Occipital lobe (tissue), 2 donors: ENCODE measurements around the gene DQX1. TPM values are rescaled to one million over a fixed set of nuclear protein-coding genes. Genes with fewer than 3 reads are reported as not detected.
"Not testable (repeated sequence)": the region's sequence is repeated elsewhere in the genome, so short reads cannot be mapped to it uniquely, and the experiment has no call there.

Experiments used
- DNase-seq: peaks from one replicate; lab custom pipeline; 2025; lab: John Stamatoyannopoulos, UW
- total RNA-seq: library from RNA; depleted of rRNA; stranded (reverse); fragments of >200 nt; gene quantifications from one replicate; pipeline ENCODE4 v1.2.3, GENCODE V29; 2014

Gene DQX1
- total RNA-seq, 1 donor from 2014 or later: not detected

DNA sequence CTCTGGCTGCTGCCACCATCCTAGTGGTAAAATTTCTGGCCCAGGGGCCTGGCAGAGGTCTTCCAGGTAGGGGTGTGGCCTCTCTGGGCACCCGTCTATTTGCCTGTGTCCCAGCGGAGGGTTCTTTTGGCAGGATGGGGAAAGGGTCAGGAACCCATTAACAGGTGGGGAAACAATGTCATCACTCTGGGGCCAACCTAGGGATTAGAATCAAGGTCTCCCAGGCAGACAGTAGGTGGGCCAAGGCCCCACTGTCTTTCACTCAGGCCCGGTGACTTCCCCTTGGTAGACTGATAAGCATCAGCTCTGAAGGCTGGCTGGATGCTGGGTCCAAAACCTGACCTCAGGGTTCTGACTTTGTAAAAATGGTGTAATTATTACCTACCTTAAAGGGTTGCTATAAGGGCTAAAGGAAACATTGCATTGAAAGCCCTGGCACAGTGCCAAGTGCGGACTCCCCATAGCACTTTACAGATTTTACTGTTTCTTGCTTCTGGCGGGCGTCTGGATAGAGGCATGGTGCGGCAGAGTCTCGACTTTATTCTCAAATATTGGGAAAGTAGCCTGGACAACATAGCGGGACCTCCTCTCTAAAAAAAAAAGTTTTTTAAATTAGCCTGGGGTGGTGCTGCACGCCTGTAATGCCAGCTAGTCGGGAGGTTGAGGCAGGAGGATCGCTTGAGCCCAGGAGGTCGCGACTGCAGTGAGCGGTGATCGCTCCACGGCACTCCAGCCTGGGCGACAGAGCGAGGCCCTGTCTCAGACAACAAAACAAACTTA lies 28.8 kb downstream of the DQX1 start:
- DNase-seq: no peak

DNA sequence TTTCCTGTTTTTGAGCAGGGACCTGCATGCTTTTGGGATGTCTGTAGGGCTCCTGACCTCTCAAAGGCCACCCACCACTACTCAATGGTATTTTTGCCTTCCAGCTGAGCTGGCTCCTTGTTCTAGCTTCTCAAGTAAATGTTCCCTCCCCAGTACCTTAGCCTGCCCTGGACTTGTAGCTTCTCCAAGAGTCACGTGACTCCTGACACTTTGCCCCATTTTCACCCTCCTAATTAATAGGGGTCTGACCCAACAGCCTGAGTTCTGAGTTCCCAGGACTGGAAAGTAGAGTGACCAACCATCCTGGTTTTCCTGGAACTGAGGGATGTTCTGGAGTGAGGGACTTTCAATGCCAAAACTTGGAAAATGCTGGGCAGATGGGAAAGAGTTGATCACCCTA lies 30.6 kb downstream of the DQX1 start:
- DNase-seq: no peak

DNA sequence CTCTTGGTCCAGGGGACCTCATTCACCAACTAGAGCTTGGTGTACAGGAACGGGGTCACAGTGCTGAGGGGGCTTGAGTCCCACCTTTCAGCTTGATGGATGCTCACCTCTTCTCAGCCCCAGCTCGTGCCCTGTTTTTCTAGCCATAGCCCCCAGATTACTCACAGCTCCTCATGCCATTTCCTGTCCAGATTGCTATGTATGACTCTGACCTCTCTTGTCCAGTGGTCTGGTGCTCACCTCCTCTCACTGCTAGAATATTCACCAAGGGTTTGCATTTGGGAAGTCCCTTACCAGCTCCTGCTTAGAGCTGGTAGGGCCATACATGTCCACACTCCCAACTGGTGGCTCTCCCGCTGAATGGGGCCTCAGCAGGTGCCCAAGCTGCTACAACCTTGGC lies 32.5 kb downstream of the DQX1 start:
- DNase-seq: no peak

DNA sequence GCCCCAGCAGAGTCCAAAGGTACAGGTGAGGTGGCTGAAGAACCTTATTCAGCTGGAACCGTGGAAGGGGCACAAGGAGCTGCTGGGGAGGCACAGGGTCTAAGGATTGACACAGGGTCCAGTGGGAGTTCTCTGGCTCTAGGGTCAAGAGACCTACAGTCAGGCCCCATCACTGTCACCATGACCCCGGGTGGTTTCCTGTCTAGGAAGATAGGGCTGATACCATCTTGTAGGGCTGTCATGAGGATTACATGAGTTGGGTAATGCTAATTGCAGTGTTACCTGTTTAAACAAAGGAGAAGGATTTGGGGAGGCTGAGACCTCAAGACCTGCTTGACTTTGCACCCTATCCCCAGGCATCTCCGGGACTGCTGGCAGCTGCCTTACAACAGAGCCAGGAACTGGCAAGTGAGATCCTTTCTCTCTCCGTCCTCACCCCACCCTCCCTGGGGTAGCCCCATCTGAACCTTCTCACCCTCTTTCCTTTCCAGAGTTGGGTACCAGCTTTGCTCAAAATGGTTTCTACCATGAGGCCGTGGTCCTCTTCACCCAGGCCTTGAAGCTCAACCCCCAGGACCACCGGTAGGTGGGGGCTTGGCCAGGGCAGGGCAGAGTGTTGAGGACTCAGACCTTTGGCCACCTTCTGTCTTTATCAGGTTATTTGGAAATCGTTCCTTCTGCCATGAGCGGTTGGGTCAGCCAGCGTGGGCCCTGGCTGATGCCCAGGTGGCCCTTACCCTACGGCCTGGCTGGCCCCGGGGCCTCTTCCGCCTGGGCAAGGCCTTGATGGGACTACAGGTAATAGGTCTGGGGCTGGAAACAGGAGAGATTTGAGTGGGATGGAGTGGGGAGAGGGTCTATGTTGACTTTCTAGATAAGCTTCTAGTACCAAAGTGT lies 34.1 kb downstream of the DQX1 start:
- DNase-seq: no peak

DNA sequence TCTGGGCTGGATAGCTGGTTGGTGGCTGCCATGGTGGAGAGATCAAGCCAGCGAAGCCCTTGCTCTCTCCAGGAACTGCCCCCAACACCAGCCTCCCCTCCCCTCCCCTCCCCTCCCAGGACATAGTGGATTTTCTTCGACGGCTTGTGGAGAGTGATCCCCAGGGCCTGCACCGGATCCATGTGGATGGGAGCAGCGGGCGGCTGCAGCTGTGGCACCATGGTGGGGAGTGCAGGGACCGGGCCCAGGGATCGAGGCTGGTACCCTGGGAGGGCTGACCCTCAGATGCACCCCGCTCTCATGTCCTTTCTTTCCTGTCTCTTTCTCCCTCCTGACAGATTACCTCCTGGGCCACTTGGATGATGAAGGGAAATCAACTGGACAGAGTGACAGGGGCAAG lies 36.1 kb downstream of the DQX1 start:
- DNase-seq: no peak

DNA sequence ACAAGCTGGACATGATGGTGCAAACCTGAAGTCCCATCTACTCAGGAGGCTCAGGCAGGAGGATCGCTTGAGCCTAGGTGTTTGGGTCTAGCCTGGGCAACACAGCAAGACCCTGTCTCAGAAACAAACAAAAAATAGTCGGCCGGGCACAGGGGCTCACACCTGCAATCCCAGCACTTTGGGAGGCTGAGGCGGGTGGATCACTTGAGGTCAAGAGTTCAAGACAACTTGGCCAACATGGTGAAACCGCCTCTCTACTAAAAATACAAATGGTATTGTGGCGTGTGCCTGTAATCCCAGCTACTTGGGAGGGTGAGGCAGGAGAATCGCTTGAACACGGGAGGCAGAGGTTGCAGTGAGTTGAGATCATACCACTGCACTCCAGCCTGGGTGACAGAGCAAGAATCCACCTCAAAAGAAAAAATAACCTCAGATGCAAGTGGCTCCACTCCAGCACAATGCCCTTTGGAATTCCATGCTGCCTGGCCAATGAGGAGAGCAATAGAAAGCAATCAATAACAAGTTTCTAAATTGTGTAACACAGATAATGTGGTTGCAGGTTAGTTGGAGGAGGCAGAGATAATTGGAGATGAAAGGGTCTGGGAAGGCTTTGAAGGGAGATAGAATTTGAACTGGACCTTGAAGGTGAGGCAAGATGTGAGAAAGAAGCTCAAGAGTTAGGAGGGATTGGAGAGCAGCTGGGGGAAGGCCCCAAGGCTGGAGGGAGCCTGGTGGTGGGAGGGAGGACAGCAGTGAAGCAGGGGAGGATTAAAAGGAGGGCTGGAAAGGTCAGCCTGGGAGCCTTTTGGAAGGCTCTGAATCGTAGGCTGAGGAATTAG lies 37.2 kb downstream of the DQX1 start:
- no peak for DNase-seq

DNA sequence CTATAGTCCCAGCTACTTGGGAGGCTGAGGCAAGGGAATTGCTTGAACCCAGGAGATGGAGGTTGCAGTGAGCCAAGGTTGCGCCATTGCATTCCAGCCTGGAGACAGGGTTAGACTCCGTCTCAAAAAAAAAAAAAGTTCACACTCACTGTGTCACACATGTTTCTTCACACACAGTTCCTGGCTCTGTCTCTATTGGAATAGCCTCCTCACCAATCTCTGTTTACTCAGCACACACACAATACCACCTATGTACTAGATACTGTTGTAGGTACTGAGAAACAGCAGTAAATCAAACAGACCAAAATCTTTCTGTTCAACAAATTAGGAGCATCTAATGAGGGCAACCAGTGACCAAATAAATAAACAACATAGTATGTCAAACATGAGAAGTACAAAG lies 39.9 kb downstream of the DQX1 start:
- DNase-seq: no peak

DNA sequence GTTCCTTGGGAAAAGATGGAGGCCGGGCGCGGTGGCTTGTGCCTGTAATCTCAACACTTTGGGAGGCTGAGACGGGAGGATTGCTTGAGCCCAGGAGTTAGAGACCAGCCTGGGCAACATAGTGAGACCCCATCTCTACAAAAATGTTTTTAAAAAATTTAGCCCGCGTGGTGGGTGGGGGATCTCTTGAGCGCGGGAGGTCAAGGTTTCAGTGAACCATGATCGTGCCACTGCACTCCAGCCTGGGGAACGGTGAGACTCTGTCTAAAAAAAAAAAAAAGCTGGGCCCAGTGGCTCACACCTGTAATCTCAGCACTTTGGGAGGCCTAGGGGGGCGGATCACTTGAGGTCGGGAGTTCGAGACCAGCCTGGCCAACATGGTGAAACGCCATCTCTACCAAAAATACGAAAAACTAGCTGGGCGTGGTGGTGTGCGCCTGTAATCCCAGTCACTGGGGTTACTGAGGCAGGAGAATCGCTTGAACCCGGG lies 42.3 kb downstream of the DQX1 start:
- not testable (repeated sequence) for DNase-seq

DNA sequence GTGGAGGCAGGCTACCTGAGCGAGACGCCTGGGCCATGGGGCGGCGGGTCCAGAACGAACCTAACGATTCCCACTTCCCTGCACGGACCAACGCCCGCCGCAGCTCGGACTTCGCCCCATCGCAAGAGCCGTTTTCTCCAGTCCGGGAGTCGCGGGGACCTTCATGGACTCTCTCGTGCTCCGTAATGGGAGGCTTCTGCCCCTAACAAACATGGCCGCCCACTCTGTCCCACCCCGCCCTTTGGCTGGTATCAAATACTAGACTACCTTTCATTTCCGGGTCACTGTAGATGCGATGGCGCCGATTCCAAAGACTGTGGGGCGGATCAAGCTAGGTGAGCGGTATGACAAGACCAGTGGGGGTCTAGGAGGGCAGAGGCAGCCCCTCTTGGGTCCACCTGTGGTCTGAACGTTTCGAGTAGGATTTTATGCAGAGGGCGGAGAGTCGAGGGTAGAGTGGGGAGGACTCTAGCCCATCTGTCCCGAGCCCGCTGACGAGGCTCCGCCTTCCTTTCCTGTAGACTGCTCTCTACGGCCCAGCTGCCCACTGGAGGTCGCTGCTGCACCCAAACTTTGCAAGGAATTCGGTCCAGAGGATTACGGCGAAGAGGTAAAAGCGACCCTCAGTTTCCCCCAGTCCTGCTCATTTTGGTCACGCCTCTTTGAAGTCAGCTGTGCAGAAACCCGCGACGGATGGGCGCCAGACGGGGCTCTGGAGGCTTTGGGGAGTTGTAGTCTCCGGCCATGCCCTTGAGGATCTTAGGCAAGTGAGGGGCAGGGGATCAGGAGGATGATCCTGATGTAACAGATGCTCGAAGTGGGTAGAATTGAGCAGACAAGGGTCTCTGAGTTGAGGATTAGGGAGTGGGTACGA lies 43.0 kb downstream of the DQX1 start, which contains the start of the genes CCDC142 and TTC31:
TSS of gene CCDC142 (minus strand) at position 198 of the 874 bp plus-strand sequence. CDS start at position 37, 161 bp downstream.
TSS of gene TTC31 (plus strand) at position 281 of the 874 bp plus-strand sequence. CDS start at position 296, 15 bp downstream.
- DNase-seq: peak; percentile 92

DNA sequence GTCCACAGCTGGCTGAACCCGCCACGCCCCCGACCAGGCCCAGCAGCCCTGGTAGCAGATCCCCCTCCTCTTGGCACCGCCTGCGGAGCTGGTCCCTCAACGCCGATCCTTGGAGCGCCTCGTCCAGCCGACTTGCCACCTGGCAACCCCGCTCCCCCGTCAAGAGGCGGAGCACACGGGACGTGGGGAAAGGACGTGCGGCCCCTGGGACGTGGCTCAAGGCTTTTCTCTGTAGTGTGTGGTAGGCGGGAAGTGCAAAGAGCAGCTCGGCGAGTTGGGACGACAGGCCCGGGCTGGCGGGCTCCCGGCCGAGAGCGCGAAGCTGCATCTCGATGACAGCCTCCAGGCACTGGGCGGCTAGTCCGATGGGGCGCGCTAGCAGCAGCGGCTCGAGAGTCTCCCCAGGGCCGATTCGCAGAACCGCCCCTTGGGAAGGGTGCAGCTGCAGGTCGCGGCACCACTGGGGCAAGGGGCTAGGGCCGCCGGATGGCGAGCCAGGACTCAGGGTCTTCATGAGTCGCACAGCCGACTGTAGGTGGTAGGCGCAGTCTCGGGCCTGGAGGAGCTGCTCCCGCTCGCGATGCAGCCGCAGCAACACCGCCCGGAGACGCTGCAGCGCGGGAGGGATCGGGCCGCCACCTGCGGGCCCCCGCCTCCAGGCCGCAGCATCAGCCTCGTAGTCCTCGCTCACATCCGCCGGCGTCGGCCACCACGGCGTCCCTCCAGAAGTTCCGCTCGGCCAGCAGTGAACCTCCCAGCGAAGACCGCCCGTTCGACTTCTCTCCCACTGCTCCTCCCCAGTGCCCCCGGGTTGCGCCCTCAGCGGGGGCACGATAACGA lies 43.9 kb downstream of the DQX1 start:
- peak; percentile 81 for DNase-seq

DNA sequence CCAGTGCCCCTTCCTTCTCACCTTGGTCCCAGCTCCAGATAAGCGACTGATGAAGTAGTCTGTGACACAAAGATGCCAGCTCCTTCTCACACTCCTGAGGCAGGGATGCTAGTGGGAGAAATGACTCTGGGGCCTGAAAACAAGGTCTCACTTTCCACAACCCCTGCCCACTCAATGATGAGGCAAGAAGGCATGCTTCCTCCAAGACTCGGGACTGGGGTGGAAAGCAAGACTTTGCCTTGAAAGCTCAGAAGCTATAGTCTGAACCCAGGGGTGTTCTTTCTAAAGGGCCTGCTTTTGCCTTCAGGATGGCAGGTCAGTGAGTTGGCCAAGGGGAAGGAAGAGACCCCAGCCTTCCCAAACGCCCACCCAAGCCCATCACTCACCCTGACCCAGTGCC lies 44.6 kb downstream of the DQX1 start:
- no peak for DNase-seq

DNA sequence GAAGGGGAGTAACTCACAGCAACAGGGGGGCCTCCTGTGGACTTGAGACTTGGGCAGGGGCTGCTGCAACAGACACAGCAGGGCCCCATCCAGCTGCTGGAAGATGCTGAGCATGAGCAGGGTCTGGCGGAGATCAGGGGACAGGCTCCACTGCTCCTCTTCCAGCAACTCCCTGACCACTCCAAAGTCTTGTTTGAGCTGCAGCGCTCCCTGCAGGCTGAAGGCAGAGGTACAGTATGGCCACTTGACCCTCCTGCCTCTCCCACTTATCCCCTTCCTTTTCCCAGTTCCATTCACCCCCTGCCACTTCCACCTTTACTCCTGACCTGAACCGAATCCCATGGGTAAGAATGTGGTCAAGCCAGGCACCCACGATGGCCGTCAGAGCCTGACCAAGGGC lies 51.1 kb downstream of the DQX1 start:
- no peak for DNase-seq

DNA sequence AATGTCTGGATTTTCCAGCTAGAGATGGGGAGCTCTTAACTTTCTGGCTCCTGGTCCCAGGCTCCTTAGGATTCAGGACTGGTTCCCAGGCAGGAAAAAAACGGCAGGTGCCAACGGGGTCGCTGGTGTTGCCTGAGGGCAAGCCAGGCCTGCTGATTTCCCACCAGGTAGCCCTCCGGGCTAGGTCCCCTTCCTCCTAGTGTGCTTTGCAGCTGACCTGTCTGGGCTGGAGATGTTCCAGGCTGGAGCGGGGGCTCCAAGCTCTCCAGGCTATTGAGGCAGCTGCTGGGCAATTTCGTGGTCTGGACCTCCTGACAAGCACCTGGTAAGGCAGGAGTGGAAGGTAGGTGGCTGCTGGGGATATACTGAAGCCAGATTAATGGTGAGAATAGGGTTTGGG lies 51.5 kb downstream of the DQX1 start:
- no peak for DNase-seq

DNA sequence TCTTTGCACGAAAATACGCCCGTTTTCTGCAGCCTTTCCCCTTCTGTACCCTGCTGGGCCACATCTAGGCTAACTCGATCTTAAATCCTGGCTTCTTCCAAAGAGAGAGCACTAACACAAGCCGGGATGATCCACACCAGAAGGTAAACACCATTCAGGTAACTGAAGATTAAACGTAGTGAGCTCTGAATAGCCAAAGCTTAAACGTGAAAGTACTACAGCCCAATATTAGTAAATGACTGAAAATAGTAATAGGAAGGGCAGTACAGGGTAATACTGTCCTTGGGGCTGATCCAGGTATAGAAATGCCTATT lies 53.1 kb downstream of the DQX1 start:
- no peak for DNase-seq

DNA sequence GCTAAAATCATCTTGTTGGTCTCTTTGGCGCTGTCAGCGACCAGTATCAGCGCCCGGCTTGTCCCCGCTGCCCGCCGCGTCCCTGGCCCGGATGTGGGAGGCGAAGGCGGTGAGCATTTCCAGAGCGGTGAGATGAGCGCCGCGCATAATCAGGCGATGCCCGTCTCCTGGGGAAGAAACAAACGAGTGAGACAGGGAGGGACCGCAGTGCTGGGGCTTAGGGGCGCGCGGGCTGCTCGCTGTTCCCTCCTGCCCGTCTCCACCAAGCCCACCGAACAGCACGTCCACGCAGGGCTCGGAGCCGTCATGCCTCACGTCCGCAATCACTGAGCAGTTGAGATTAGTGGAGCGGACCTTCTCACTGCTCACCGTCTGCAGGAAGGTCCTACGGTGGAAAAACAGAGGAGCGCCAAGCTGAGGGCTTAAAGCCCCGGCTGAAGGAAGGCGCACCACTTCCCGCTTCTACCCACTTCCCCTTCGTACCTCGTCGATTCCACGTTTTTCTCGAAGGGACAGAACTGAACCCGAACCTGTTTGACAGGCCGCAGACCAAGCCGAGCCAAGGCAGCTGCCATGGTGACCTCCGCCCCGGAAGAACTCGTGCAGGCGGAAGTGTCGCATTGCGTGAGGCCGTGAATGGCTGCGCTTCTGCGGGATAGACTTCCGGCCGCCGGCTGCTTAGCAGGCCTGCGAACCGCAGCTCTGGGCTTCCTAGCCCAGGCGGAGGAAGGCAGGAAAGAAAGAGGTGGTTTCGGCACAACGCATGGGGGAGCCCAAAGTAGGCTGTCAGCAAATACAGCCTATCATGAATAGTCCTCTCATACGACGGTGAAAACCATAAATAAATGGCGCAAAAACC lies 53.7 kb downstream of the DQX1 start, which contains the start of gene MRPL53:
TSS of gene MRPL53 (minus strand) at position 595 of the 859 bp plus-strand sequence. CDS start at position 575, 20 bp downstream.
- peak; percentile 91 for DNase-seq

DNA sequence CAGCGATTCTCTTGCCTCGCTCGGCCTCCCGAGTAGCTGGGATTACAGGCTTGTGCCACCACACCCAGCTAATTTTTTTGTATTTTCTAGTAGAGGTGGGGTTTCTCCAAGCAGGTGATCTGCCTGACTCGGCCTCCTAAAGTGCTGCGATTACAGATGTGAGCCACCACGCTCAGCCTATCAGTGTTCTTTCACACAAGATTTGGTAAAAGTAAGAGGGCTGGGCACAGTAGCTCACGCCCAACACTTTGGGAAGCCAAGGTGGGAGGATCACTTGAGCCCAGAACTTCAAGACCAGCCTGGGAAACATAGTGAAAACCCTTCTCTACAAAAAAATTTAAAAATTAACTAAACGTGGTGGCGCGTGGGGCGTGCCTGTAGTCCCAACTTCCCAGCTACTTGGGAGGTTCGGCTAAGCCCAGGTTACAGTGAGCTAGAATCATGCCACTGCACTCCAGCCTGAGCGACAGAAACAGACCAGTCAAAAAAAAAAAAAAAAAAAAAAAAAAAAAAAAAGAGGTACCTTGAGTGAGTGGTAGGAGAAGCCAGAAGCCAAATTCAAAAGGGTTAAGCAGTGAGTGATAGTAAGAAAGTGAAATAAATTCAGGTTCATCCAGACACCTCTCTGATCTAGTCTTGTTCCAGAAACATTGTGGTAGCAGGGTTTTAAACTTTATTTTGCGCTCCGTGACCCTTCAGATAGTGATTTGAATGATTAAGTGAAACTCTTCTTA lies 54.5 kb downstream of the DQX1 start:
- no peak for DNase-seq

DNA sequence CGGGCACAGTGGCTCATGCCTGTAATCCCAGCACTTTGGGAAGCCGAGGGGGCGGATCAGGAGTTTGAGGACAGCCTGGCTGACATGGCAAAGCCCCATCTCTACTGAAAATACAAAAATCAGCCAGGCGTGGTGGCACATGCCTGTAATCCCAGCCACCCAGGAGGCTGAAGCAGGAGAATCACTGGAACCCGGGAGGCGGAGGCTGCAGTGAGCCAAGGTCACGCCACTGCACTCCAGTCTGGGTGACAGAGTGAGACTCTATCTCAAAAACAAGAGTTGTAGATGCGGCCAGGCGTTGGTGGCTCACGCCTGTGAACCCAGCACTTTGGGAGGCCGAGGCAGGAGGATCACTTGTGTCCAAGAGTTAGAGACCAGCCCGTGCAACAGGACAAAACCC lies 55.3 kb downstream of the DQX1 start:
- not testable (repeated sequence) for DNase-seq
